Measurements from ENCODE around the gene TAT. TPM values are rescaled to one million over a fixed set of nuclear protein-coding genes. Genes with fewer than 3 reads are reported as not detected.

TAT gene
- total RNA-seq, 6 experiments from 2014 or later = not detected

DNA sequence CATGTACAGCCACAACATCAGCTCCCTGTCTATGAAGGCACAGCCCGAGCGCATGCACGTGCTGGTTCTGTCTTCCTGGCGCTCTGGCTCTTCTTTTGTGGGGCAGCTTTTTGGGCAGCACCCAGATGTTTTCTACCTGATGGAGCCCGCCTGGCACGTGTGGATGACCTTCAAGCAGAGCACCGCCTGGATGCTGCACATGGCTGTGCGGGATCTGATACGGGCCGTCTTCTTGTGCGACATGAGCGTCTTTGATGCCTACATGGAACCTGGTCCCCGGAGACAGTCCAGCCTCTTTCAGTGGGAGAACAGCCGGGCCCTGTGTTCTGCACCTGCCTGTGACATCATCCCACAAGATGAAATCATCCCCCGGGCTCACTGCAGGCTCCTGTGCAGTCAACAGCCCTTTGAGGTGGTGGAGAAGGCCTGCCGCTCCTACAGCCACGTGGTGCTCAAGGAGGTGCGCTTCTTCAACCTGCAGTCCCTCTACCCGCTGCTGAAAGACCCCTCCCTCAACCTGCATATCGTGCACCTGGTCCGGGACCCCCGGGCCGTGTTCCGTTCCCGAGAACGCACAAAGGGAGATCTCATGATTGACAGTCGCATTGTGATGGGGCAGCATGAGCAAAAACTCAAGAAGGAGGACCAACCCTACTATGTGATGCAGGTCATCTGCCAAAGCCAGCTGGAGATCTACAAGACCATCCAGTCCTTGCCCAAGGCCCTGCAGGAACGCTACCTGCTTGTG is 40.0 kb downstream of the TAT start:
- Mint-ChIP-seq H3K27ac (no peak overlapping the region), H3K36me3 (ENCODE audit: low read depth) (no peaks in the 10 kb centered on the region), H3K27me3 (ENCODE audit: insufficient read depth) (peaks cover 14% of the 10 kb centered on the region), H3K4me1 (ENCODE audit: low read depth) (no peaks in the 10 kb centered on the region), H3K4me3 (no peak overlapping the region), H3K9me3 (no peaks in the 10 kb centered on the region)
- no peak for DNase-seq
- TF ChIP-seq, protein P1, sequence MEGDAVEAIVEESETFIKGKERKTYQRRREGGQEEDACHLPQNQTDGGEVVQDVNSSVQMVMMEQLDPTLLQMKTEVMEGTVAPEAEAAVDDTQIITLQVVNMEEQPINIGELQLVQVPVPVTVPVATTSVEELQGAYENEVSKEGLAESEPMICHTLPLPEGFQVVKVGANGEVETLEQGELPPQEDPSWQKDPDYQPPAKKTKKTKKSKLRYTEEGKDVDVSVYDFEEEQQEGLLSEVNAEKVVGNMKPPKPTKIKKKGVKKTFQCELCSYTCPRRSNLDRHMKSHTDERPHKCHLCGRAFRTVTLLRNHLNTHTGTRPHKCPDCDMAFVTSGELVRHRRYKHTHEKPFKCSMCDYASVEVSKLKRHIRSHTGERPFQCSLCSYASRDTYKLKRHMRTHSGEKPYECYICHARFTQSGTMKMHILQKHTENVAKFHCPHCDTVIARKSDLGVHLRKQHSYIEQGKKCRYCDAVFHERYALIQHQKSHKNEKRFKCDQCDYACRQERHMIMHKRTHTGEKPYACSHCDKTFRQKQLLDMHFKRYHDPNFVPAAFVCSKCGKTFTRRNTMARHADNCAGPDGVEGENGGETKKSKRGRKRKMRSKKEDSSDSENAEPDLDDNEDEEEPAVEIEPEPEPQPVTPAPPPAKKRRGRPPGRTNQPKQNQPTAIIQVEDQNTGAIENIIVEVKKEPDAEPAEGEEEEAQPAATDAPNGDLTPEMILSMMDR (IDR thresholded peaks at IDR 0.05) = no peak

DNA sequence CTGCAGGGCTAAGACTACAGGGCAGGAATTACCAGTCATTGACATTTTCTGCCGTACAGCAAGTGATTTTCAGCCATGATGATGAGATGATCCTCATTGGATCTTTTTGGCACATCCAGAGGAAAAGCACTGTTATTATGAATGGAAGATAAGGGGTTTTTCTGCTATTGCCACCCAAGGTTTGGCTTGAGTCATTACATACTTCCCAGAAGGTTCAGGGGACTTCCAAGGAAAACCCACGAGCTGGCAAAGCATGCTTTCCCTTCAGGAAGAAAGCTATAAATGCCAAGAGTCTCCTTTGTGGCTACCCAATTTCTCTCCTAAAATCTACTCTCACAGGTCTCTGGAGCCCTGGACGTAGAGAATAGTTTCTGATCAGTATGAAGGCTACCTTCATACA is 44.5 kb downstream of the TAT start:
- Mint-ChIP-seq H3K4me1 (ENCODE audit: low read depth) (no peaks in the 10 kb centered on the region), H3K27ac (no peak overlapping the region), H3K36me3 (ENCODE audit: low read depth) (no peaks in the 10 kb centered on the region), H3K4me3 (no peak overlapping the region), H3K9me3 (no peaks in the 10 kb centered on the region), H3K27me3 (ENCODE audit: insufficient read depth) (peaks cover 17% of the 10 kb centered on the region; the same call in 1 of the 2 replicates)
- TF ChIP-seq, protein P1 (IDR thresholded peaks at IDR 0.05) = no peak
- no peak for DNase-seq

DNA sequence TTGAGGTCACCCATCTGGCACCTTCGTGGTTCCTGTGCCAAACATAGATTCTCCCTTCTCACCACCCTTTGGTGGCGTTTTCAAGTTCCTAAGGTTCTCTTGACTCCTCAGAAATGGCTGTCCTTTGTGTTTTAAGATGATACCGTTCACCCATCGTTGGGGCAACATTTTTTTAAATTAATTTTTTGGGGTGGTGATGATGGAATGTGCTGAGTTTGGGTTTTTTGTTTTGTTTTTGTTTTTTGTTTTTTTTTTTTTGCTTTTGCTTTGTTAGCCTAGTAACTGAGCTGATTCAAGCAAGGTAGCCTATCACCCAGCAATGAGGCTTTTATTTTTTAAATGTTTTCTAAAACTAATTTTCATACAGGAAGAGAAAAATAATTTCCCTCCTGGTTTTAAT is 48.0 kb downstream of the TAT start:
- TF ChIP-seq, protein P1 (IDR thresholded peaks at IDR 0.05) = no peak
- no peak for DNase-seq

DNA sequence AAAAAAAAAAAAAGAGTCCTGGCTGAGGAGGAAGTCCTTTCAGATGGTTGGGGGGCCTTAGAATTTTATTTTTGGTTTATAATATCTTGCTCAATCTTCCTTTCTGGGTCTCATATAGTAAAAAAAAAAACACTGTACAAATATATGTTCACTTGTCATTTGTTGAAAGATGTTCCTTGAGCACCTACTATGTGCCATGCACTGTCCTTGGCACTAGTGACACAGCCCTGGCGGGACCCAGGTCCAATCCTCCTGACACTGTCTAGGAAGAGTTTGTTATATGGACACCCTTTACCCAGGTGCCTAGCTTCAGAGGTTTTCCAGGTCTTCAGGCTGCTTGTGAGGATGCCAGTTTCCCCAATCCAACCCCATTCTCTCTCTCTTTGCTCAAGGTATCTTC is 48.6 kb downstream of the TAT start:
- peaks cover 20% of the 10 kb centered on the region for H3K4me1 Mint-ChIP-seq (ENCODE audit: low read depth)
- no peak for DNase-seq
- no peak overlapping the region for H3K4me3 Mint-ChIP-seq
- no peaks in the 10 kb centered on the region for H3K9me3 Mint-ChIP-seq
- TF ChIP-seq, protein P1 (IDR thresholded peaks at IDR 0.05) = no peak
- peaks cover 13% of the 10 kb centered on the region for H3K27me3 Mint-ChIP-seq (ENCODE audit: insufficient read depth)
- H3K36me3 Mint-ChIP-seq (ENCODE audit: low read depth) = no peaks in the 10 kb centered on the region
- no peak overlapping the region for H3K27ac Mint-ChIP-seq

More for the DNA sequence above, 48.0 kb downstream of the TAT start:
- H3K4me1 Mint-ChIP-seq (ENCODE audit: low read depth) = peaks cover 20% of the 10 kb centered on the region
- H3K27me3 Mint-ChIP-seq (ENCODE audit: insufficient read depth) = peaks cover 15% of the 10 kb centered on the region
- H3K27ac Mint-ChIP-seq = no peak overlapping the region
- H3K9me3 Mint-ChIP-seq = no peaks in the 10 kb centered on the region
- H3K4me3 Mint-ChIP-seq = no peak overlapping the region
- no peaks in the 10 kb centered on the region for H3K36me3 Mint-ChIP-seq (ENCODE audit: low read depth)

DNA sequence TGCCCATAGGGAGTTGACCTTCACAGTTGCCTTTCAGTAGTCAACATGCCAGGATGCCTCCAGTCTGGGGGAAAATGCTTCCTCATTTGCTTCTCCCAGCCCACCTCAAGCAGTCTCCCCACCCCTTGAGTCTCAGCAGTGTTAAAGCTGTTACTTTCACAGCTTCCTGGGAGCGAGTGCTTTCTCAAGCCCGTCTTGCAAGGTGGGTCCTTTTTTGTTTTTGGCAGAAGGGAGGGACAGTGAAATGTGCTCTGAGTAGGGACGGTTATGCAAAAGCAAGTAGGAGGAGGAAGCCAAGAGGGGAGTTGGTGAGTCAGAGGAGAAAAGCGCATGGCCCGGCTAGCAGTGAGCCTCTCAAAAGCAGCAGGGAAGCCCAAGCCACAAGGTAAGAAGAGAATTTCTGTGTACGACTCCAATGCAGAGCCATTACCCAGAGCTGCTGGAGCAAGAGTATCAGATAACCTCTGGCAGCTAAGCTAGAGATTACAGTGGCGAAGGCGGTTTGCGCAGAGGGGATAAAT is 50.7 kb downstream of the TAT start, which contains the start of gene CHST4:
Gene CHST4, plus strand, starts transcription at position 316 of the 521 bp plus-strand sequence. CDS start 10,252 bp downstream, outside the sequence.
- Mint-ChIP-seq H3K36me3 (ENCODE audit: low read depth) (no peaks in the 10 kb centered on the region), H3K27me3 (ENCODE audit: insufficient read depth) (peaks cover 21% of the 10 kb centered on the region), H3K9me3 (no peaks in the 10 kb centered on the region), H3K4me3 (peak within 1 kb of the TSS; percentile 59), H3K27ac (no peak within 1 kb of the TSS), H3K4me1 (ENCODE audit: low read depth) (peaks cover 20% of the 10 kb centered on the region)
- TF ChIP-seq, protein P1 (IDR thresholded peaks at IDR 0.05) = no peak
- peak; percentile 38 for DNase-seq

Data from HFFc6 (cell line).